Tibial nerve (tissue), 4 donors: Measurements from ENCODE around the gene ARHGAP23. TPM values are rescaled to one million over a fixed set of nuclear protein-coding genes. Genes with fewer than 3 reads are reported as not detected.
"Not testable (repeated sequence)": the region's sequence is repeated elsewhere in the genome, so short reads cannot be mapped to it uniquely, and the experiment has no call there.

Experiments
- DNase-seq, 2 donors: peaks; one replicate each; pipeline ENCODE4 v3.0.0-alpha.2; 2019; ENCODE audit warnings: low spot score in 2 of 2
- H3K27ac ChIP-seq, 4 donors: fragments of 200-600 bp; sonication (generic) in 3 of 4; one replicate each; pipeline ENCODE4 v1.5.1; 2017 to 2019; ENCODE audit warnings: mild to moderate bottlenecking in 1 of 4
- H3K27me3 ChIP-seq, 2 donors: fragments of 200-600 bp; sonication (generic) in 1 of 2; one replicate each; pipeline versions ENCODE4 v1.5.1 to v1.6.0; 2017 to 2019
- H3K36me3 ChIP-seq, 3 donors: fragments of 200-600 bp; sonication (generic); one replicate each; pipeline ENCODE4 v1.5.1; 2018 to 2019
- H3K4me1 ChIP-seq, 4 donors: fragments of 200-600 bp; sonication (generic) in 3 of 4; one replicate each; pipeline ENCODE4 v1.5.1; 2017 to 2019
- H3K4me3 ChIP-seq, 4 donors: fragments of 200-600 bp; sonication (generic) in 3 of 4; one replicate each; pipeline ENCODE4 v1.5.1; 2017 to 2019; ENCODE audit warnings: mild to moderate bottlenecking in 1 of 4, moderate library complexity in 1 of 4
- H3K9me3 ChIP-seq, 4 donors: fragments of 200-600 bp; sonication (generic) in 3 of 4; one replicate each; pipeline ENCODE4 v1.5.1; 2017 to 2019
- EP300 ChIP-seq, 2 donors: sonication (generic); formaldehyde crosslinking; IDR thresholded peaks; one replicate each; pipeline ENCODE4 v1.6.1; 2017; ENCODE audit warnings: antibody characterized with exemption in 2 of 2, mild to moderate bottlenecking in 1 of 2
- POLR2A ChIP-seq, 2 donors: fragments of 450-650 bp; IDR thresholded peaks; one replicate each; pipeline ENCODE4 v1.6.1; 2017; ENCODE audit warnings: antibody characterized with exemption in 2 of 2, mild to moderate bottlenecking in 2 of 2, moderate library complexity in 2 of 2
- WGBS, 2 donors: methylation state at CpG; one replicate each; pipeline ENCODE4 v1.1.5; 2018; 5-methylcytosine and 5-hydroxymethylcytosine counted together
- total RNA-seq, 4 donors: library from RNA; depleted of rRNA; stranded (reverse); fragments of >200 nt; gene quantifications; one replicate each; pipeline ENCODE4 v1.1.0, GENCODE V29; 2016
- TF ChIP-seq, protein P1 (sequence below), 5 experiments: fragments of 200-600 bp in 3 of 5; fragments of 450-650 bp in 2 of 5; sonication (generic) in 3 of 5; IDR thresholded peaks; one replicate each; pipeline ENCODE4 v1.5.1; 2016 to 2019; ENCODE audit warnings: antibody characterized with exemption in 5 of 5, mild to moderate bottlenecking in 3 of 5, moderate library complexity in 2 of 5

ARHGAP23 gene
- total RNA-seq, 4 donors from 2014 or later, result 41.0 to 80.7 (median 65.7) TPM

DNA sequence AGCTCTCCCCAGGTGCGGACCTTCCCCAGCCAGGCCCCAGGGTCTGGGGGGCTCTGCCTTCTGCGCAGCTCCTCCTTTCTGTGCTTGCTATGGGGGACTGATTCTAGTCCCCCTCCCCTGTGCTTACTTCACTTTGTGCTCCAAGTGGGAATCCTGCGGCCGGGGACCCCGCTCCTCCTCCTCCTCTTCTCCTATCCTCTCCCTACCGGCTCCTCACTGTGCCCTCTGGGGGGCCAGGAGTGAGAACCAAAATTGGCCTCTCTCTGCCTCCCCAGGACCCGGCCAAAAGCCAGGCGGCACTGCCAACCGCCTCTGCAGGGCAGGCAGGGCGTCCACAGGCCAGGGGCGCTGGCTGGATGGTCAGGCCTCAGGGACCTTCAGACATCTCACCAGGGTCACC, 103.5 kb downstream of the ARHGAP23 start:
- H3K4me3 ChIP-seq, DNase-seq, H3K36me3 ChIP-seq, H3K9me3 ChIP-seq, H3K4me1 ChIP-seq, H3K27ac ChIP-seq: not testable (repeated sequence)
- peaks cover 0 to 58% of the 10 kb centered on the region in 2 donors for H3K27me3 ChIP-seq
- WGBS, 2 donors, result 56 to 68% methylated on average over 11 of the region's 11 CpGs

DNA sequence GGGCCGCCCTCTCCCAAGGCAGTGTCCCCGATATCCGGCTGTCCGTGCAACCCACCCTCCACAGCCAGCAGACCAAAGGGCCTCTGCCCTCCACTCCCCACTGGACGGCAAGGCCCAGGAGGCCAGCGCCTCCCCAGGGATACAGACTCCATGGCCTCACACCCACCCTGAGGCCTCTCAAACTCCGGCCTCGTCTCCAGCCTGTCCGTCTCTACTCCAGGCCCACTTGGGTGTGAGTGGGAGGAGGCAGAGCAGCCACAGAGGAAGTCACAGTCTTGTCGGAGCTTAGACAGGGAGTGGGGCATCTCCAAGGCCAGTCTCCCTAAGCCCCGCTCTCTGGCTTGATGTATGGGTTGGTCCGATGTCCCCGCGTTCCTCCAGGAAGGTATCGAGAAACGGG, 104.2 kb downstream of the ARHGAP23 start:
- no peaks in the 10 kb centered on the region for H3K4me1 ChIP-seq
- TF ChIP-seq EP300 (IDR thresholded peaks at IDR 0.05) (no peak), POLR2A (IDR thresholded peaks at IDR 0.05) (no peak)
- TF ChIP-seq, protein P1, sequence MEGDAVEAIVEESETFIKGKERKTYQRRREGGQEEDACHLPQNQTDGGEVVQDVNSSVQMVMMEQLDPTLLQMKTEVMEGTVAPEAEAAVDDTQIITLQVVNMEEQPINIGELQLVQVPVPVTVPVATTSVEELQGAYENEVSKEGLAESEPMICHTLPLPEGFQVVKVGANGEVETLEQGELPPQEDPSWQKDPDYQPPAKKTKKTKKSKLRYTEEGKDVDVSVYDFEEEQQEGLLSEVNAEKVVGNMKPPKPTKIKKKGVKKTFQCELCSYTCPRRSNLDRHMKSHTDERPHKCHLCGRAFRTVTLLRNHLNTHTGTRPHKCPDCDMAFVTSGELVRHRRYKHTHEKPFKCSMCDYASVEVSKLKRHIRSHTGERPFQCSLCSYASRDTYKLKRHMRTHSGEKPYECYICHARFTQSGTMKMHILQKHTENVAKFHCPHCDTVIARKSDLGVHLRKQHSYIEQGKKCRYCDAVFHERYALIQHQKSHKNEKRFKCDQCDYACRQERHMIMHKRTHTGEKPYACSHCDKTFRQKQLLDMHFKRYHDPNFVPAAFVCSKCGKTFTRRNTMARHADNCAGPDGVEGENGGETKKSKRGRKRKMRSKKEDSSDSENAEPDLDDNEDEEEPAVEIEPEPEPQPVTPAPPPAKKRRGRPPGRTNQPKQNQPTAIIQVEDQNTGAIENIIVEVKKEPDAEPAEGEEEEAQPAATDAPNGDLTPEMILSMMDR (IDR thresholded peaks at IDR 0.05), result no peak
- no peaks in the 10 kb centered on the region for H3K36me3 ChIP-seq
- H3K27ac ChIP-seq, result no peak overlapping the region
- WGBS, 2 donors, result 63 to 71% methylated on average over 15 to 16 of the region's 16 CpGs
- no peaks in the 10 kb centered on the region for H3K9me3 ChIP-seq
- H3K4me3 ChIP-seq, result no peak overlapping the region
- DNase-seq, result no peak
- peaks cover 0 to 58% of the 10 kb centered on the region in 2 donors for H3K27me3 ChIP-seq

DNA sequence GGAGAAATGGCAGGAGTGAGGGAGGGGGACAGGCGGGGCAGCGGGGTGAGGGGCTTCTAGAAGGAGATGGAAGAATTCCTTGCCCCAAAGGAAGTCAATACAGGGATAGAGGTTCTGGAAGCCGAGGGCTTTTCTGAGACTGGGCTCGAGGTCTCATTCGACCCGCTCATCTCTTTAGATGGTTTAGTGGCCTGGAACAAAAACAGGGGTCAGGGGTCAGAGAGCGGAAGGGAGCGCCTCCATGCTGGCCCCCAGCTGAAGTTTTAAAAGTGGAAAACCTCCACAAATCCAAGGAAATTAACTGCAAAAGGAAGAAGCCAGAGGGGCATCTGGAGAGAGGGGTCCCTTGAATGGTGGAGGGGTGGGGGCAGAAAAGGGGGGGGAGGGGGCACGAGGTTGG, 105.0 kb downstream of the ARHGAP23 start:
- TF ChIP-seq POLR2A (IDR thresholded peaks at IDR 0.05) (no peak), EP300 (IDR thresholded peaks at IDR 0.05) (no peak)
- TF ChIP-seq, protein P1 (IDR thresholded peaks at IDR 0.05), result no peak
- Histone ChIP-seq H3K36me3 (no peaks in the 10 kb centered on the region), H3K4me3 (no peak overlapping the region), H3K4me1 (no peaks in the 10 kb centered on the region), H3K27ac (no peak overlapping the region), H3K9me3 (no peaks in the 10 kb centered on the region), H3K27me3 (peaks cover 0 to 51% of the 10 kb centered on the region in 2 donors)
- DNase-seq, result no peak
- 38 to 44% methylated on average over 9 of the region's 9 CpGs for WGBS, 2 donors

DNA sequence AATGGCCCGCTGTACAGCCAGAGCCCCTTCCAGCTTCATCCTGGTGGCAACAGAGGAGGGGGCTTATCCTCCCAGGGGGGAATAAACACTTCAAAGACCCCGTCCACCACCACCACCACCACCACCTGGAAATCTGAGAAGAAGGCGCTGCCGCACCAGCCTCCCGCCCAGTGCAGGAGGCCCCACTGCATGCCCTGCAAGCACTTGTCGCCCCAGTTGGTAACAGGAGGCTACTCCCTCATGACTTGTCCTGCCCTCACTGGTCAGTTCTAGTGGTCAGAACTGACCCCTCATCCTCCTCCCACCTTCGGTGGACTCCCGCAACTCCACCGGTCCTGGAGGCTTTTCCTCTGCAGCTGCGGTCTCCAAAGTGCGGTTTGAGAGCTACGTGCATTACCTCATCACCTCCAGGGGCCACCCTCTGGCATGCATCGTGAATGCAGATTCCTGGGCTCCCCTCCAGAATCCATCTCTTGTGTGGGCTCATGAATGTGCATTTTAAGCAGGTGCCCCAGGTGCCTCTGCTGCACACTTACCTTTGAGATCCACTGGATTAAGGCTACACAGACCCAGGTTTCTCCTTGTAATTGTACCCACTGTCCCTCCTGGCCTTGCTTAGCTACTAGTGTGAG, 105.7 kb downstream of the ARHGAP23 start:
- Histone ChIP-seq H3K36me3 (no peaks in the 10 kb centered on the region), H3K9me3 (no peaks in the 10 kb centered on the region), H3K4me1 (no peaks in the 10 kb centered on the region), H3K4me3 (no peak overlapping the region), H3K27ac (no peak overlapping the region), H3K27me3 (peaks cover 0 to 46% of the 10 kb centered on the region in 2 donors)
- TF ChIP-seq EP300 (IDR thresholded peaks at IDR 0.05), result no peak
- TF ChIP-seq, protein P1 (IDR thresholded peaks at IDR 0.05), result no peak
- TF ChIP-seq POLR2A (IDR thresholded peaks at IDR 0.05), result no peak
- no peak for DNase-seq
- WGBS, 2 donors, result 52 to 59% methylated on average over 13 of the region's 13 CpGs

DNA sequence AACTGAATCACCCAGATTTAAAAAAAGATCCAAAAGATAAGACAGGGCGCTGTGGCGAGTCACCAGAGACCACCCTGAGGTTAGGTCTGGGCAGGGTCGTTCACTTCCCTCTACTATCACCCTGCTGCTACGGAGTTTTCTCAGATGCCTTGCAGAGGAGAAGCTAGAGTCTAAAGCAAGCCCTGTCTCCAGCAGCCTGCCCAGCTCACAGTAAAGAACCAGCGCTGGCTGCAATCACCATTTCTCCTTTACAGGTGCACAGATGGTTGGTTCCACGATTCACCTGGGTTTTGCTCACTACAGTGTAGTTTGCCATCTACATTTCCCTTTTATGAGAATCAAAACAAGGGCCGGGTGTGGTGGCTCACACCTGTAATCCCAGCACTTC, 106.2 kb downstream of the ARHGAP23 start:
- no peak for TF ChIP-seq POLR2A (IDR thresholded peaks at IDR 0.05)
- TF ChIP-seq EP300 (IDR thresholded peaks at IDR 0.05), result no peak
- TF ChIP-seq, protein P1 (IDR thresholded peaks at IDR 0.05), result no peak
- no peaks in the 10 kb centered on the region for H3K4me1 ChIP-seq
- H3K4me3 ChIP-seq, result no peak overlapping the region
- no peak overlapping the region for H3K27ac ChIP-seq
- no peaks in the 10 kb centered on the region for H3K9me3 ChIP-seq
- DNase-seq, result no peak
- 79 to 81% methylated on average over 7 of the region's 7 CpGs for WGBS, 2 donors
- no peaks in the 10 kb centered on the region for H3K36me3 ChIP-seq
- H3K27me3 ChIP-seq, result peaks cover 0 to 40% of the 10 kb centered on the region in 2 donors

DNA sequence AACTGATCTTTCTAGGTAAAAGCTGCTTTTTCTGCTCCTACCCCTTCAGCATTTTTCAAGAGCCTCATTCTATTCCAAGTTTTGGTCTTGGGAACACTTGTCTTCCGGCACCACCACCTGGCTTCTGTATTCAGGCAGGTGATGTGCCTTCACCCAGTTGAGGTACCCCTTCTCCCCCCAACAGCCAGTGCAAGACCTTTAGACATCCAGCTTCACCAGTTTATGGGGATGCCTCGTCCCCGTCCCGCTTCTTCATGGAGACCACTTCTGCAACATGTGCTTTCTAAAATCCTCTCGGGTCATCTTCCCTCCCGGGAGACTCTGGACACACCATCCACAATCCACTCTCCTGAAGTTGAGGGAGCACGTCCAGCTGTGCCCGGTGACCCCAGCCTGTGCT, 107.6 kb downstream of the ARHGAP23 start:
- Histone ChIP-seq H3K9me3 (no peaks in the 10 kb centered on the region), H3K27me3 (peaks cover 0 to 29% of the 10 kb centered on the region in 2 donors), H3K27ac (no peak overlapping the region), H3K4me1 (no peaks in the 10 kb centered on the region), H3K36me3 (no peaks in the 10 kb centered on the region), H3K4me3 (no peak overlapping the region)
- 75% methylated on average over 8 of the region's 8 CpGs for WGBS, 2 donors
- DNase-seq, result no peak
- TF ChIP-seq EP300 (IDR thresholded peaks at IDR 0.05) (no peak), POLR2A (IDR thresholded peaks at IDR 0.05) (no peak)
- TF ChIP-seq, protein P1 (IDR thresholded peaks at IDR 0.05), result no peak
